ENCODE results near the gene CDCP1.

DNA sequence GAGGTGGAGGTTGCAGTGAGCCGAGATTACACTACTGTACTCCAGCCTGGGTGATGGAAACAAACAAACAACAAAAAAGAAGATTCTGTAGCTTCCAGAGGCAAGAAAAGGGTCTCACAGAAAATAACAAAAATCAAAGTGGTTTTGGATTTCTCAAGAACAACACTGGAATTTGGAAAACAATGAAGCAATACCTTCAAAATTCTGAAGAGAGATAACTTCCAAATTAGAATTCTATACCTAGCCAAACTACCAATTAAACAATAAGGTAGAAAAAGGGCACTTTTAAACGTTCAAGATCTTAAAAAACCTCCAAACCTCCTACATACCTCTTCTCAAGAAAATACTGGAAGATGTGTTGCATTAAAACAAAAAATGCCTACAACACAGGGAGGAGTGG is 4.9 kb upstream of the CDCP1 start:
- TF ChIP-seq POLR2A (IDR thresholded peaks at IDR 0.05): no peak
- TF ChIP-seq, protein P1, sequence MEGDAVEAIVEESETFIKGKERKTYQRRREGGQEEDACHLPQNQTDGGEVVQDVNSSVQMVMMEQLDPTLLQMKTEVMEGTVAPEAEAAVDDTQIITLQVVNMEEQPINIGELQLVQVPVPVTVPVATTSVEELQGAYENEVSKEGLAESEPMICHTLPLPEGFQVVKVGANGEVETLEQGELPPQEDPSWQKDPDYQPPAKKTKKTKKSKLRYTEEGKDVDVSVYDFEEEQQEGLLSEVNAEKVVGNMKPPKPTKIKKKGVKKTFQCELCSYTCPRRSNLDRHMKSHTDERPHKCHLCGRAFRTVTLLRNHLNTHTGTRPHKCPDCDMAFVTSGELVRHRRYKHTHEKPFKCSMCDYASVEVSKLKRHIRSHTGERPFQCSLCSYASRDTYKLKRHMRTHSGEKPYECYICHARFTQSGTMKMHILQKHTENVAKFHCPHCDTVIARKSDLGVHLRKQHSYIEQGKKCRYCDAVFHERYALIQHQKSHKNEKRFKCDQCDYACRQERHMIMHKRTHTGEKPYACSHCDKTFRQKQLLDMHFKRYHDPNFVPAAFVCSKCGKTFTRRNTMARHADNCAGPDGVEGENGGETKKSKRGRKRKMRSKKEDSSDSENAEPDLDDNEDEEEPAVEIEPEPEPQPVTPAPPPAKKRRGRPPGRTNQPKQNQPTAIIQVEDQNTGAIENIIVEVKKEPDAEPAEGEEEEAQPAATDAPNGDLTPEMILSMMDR (IDR thresholded peaks at IDR 0.05): no peak
